WI38 (cell line): ENCODE data around the gene KCNK10.

Experiments
- H3K4me3 ChIP-seq: 2 replicates; pipeline ENCODE4 v1.5.1; 2011; ENCODE audit warnings: low read depth, mild to moderate bottlenecking, control low read depth, low read length
- CTCF ChIP-seq: IDR thresholded peaks from 2 replicates; pipeline ENCODE4 v1.5.1; 2012; ENCODE audit warnings: low read depth, mild to moderate bottlenecking, control low read depth, low read length

Gene KCNK10

DNA sequence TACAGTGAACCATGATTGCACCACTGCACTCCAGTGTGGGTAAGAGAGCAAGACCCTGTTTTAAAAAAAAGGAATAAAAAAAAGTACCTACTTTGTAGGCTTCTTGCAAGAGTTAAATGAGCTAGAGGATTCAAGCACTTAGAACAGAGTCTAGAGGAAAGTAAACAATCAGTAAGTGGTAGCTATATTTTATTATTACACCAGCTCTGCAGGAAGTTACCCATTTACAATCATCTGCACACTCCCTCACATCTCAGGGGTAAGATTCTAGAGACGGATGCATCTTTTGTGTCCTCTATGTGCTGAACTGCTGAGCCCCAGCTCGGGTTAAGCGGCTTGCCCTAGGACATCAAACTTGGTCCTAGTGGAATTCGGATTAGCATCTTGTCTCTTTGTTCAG lies 67.3 kb downstream of the KCNK10 start:
- H3K4me3 ChIP-seq, result no peak overlapping the region
- no peak for TF ChIP-seq CTCF

DNA sequence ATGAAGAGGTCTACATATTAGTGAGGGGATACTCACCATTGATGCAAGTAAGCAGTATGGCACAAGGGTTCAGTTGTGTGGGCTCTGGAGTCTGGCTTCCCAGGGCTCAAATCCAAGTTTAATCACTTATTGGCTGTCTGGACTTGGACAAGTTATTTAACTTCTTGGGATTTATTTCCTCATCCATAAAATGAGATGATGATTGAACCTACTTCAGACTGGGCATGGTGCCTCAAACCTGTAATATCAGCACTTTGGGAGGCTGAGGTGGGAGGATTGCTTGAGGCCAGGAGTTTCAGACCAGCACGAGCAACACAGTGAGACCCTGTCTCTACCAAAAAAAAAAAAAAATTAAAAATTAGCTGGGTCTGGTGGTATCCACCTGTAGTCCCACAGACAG lies 67.9 kb downstream of the KCNK10 start:
- H3K4me3 ChIP-seq, result no peak overlapping the region
- no peak for TF ChIP-seq CTCF

DNA sequence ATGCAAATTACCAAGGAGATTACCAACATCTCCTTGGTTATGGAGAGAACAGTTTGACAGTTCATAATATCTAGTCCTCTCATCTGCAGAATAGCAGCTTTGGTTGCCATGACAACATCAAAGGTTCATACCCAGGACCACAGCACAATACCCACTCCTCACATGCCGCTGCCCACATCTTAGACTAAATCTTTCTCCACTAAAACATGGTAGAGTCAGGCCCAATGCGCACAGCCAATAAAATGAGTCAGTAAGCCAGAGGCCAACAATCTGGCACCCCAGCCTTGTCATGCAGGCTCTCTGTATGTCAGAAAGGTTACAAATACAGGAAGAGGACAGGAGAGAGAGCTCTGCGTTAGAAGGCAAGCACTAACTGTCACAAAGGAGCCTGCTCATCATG lies 70.6 kb downstream of the KCNK10 start:
- TF ChIP-seq CTCF, result no peak
- no peak overlapping the region for H3K4me3 ChIP-seq

- no peak for TF ChIP-seq CTCF
- H3K4me3 ChIP-seq, result no peak overlapping the region
These were observed 71.4 kb downstream of the KCNK10 start for GRCh38 chr14:88251650-88252049.

DNA sequence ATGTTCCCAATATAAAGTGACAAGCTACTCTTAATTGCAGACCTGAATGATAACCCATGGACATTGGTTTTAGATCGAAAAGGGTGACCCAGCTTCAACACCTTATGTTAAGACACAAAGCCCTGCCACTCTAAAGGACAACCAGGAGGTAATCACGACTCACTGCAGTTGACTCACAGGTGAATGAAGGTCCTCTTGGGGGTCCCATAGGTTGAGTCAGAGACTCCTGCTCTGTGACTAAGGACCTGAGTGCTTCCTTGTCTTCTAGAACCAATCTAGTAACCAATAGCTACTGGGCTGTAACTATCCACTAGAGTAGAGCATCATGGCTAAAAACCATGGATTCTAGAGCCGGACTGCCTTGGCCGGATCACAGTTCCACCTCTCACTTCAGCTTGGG lies 73.8 kb downstream of the KCNK10 start:
- TF ChIP-seq CTCF, result no peak
- no peak overlapping the region for H3K4me3 ChIP-seq

DNA sequence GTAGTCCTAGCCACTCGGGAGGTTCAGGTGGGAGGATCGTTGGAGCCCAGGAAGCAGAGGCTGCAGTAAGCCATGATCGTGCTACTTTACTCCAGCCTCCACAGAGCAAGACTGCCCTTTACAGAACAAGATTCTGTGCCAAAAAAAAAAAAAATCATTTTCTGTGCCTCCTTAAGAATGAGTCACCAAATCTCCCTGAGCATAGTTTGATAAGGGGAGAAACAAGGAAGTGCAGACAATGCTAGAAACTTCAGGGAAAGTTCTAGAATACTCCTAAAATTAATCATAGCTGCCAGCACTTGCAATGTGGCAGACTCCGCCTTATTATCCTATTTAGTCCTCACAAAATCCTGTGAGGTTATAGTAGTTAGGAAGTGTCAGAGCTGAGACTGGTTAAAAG lies 74.5 kb downstream of the KCNK10 start:
- H3K4me3 ChIP-seq, result no peak overlapping the region
- TF ChIP-seq CTCF, result no peak

- TF ChIP-seq CTCF, result no peak
- H3K4me3 ChIP-seq, result no peak overlapping the region
These were observed 75.8 kb downstream of the KCNK10 start for GRCh38 chr14:88247228-88247627.
